Activated CD4-positive, alpha-beta T cell treated with anti-CD3 and anti-CD28 coated beads, Interleukin-2, amount 10 ng/mL, durations not matched to agents 24 days and 14 days (primary cell): ENCODE measurements around the gene ZNF154. TPM values are rescaled to one million over a fixed set of nuclear protein-coding genes. Genes with fewer than 3 reads are reported as not detected.

Experiments used
- DNase-seq: peaks from one replicate; pipeline ENCODE4 v3.0.0; 2022
- H3K27ac Mint-ChIP-seq: one replicate; pipeline ENCODE4 v1.8.0; 2022; ENCODE audit warnings: mild to moderate bottlenecking, mixed read lengths
- H3K27me3 Mint-ChIP-seq: one replicate; pipeline ENCODE4 v1.8.0; 2022; ENCODE audit warnings: mixed read lengths
- H3K36me3 Mint-ChIP-seq: one replicate; pipeline ENCODE4 v1.8.0; 2022; ENCODE audit warnings: low read depth, mild to moderate bottlenecking, mixed read lengths
- H3K4me1 Mint-ChIP-seq: one replicate; pipeline ENCODE4 v1.8.0; 2021; ENCODE audit warnings: mixed read lengths
- H3K4me3 Mint-ChIP-seq: one replicate; pipeline ENCODE4 v1.8.0; 2022; ENCODE audit warnings: mild to moderate bottlenecking, moderate library complexity, mixed read lengths
- H3K9me3 Mint-ChIP-seq: one replicate; pipeline ENCODE4 v1.8.0; 2021; ENCODE audit warnings: mixed read lengths
- intact Hi-C: fragments of 100-400 bp; cut with micrococcal nuclease; formaldehyde crosslinking; loops from one replicate; pipeline ENCODE4 v1.15.1; 2023
- total RNA-seq: library from RNA; stranded (reverse); gene quantifications from 2 replicates; pipeline ENCODE4 v1.2.3, GENCODE V29; 2022

ZNF154 gene
- total RNA-seq, 1 donor from 2014 or later = 3.9 TPM

GRCh38 chr19:57709616-57710015 lies 612 bp upstream of the ZNF154 start:
- intact Hi-C loops = no loop called here
- no peak overlapping the region for H3K27ac Mint-ChIP-seq
- H3K9me3 Mint-ChIP-seq = peaks cover 47% of the 10 kb centered on the region
- H3K27me3 Mint-ChIP-seq = peaks cover 2% of the 10 kb centered on the region
- H3K4me3 Mint-ChIP-seq = peak overlapping the region; percentile 93
- no peak for DNase-seq
- H3K4me1 Mint-ChIP-seq = peaks cover 14% of the 10 kb centered on the region
- H3K36me3 Mint-ChIP-seq = peaks cover 33% of the 10 kb centered on the region

GRCh38 chr19:57706346-57706745 lies 2.7 kb downstream of the ZNF154 start:
- Mint-ChIP-seq H3K4me1 (peaks cover 14% of the 10 kb centered on the region), H3K9me3 (peaks cover 42% of the 10 kb centered on the region), H3K4me3 (no peak overlapping the region), H3K27ac (no peak overlapping the region), H3K36me3 (peaks cover 62% of the 10 kb centered on the region), H3K27me3 (peaks cover 2% of the 10 kb centered on the region)
- no peak for DNase-seq
- intact Hi-C loops = no loop called here

GRCh38 chr19:57701625-57702024 lies 7.4 kb downstream of the ZNF154 start:
- no peak for DNase-seq
- peaks cover 83% of the 10 kb centered on the region for H3K36me3 Mint-ChIP-seq
- no peaks in the 10 kb centered on the region for H3K4me1 Mint-ChIP-seq
- H3K27ac Mint-ChIP-seq = no peak overlapping the region
- peaks cover 53% of the 10 kb centered on the region for H3K9me3 Mint-ChIP-seq
- intact Hi-C loops = no loop called here
- H3K27me3 Mint-ChIP-seq = no peaks in the 10 kb centered on the region
- H3K4me3 Mint-ChIP-seq = no peak overlapping the region

GRCh38 chr19:57689750-57690149 lies 19.3 kb downstream of the ZNF154 start:
- no peak for DNase-seq
- Mint-ChIP-seq H3K36me3 (peaks cover 84% of the 10 kb centered on the region), H3K27ac (no peak overlapping the region), H3K4me1 (no peaks in the 10 kb centered on the region), H3K9me3 (peaks cover 30% of the 10 kb centered on the region), H3K4me3 (no peak overlapping the region), H3K27me3 (no peaks in the 10 kb centered on the region)
- intact Hi-C loops = no loop called here

GRCh38 chr19:57688011-57688763 lies 20.8 kb downstream of the ZNF154 start:
- Mint-ChIP-seq H3K9me3 (peaks cover 35% of the 10 kb centered on the region), H3K36me3 (peaks cover 85% of the 10 kb centered on the region), H3K4me3 (no peak overlapping the region), H3K4me1 (peaks cover 7% of the 10 kb centered on the region), H3K27ac (no peak overlapping the region), H3K27me3 (no peaks in the 10 kb centered on the region)
- intact Hi-C loops = no loop called here
- DNase-seq = no peak

GRCh38 chr19:57687363-57688010 lies 21.5 kb downstream of the ZNF154 start:
- H3K27me3 Mint-ChIP-seq = no peaks in the 10 kb centered on the region
- H3K4me3 Mint-ChIP-seq = no peak overlapping the region
- intact Hi-C loops = no loop called here
- H3K27ac Mint-ChIP-seq = no peak overlapping the region
- H3K36me3 Mint-ChIP-seq = peaks cover 86% of the 10 kb centered on the region
- DNase-seq = no peak
- H3K4me1 Mint-ChIP-seq = peaks cover 14% of the 10 kb centered on the region
- H3K9me3 Mint-ChIP-seq = peaks cover 42% of the 10 kb centered on the region

GRCh38 chr19:57686727-57687126 lies 22.3 kb downstream of the ZNF154 start:
- Mint-ChIP-seq H3K27ac (no peak overlapping the region), H3K27me3 (no peaks in the 10 kb centered on the region), H3K36me3 (peaks cover 92% of the 10 kb centered on the region), H3K9me3 (peaks cover 50% of the 10 kb centered on the region), H3K4me1 (peaks cover 20% of the 10 kb centered on the region), H3K4me3 (no peak overlapping the region)
- intact Hi-C loops = no loop called here
- no peak for DNase-seq

- intact Hi-C loops = loop anchor here (5.0 kb wide), 1 partner anchor 70 kb away; the partner anchor contains the start of gene ZNF134
- no peak for DNase-seq
- Mint-ChIP-seq H3K36me3 (peaks cover 61% of the 10 kb centered on the region), H3K4me1 (peaks cover 22% of the 10 kb centered on the region), H3K4me3 (peak overlapping the region; percentile 96), H3K27ac (peak overlapping the region; percentile 93), H3K27me3 (no peaks in the 10 kb centered on the region), H3K9me3 (peaks cover 58% of the 10 kb centered on the region)
Observed at GRCh38 chr19:57682226-57682766, 26.7 kb downstream of the ZNF154 start.

- DNase-seq = no peak
- Mint-ChIP-seq H3K4me3 (no peak overlapping the region), H3K4me1 (no peaks in the 10 kb centered on the region), H3K27ac (no peak overlapping the region), H3K9me3 (peaks cover 26% of the 10 kb centered on the region), H3K36me3 (peaks cover 2% of the 10 kb centered on the region), H3K27me3 (no peaks in the 10 kb centered on the region)
- intact Hi-C loops = no loop called here
Observed at GRCh38 chr19:57675881-57676280, 33.1 kb downstream of the ZNF154 start.

- no peak for DNase-seq
- Mint-ChIP-seq H3K4me1 (no peaks in the 10 kb centered on the region), H3K4me3 (no peak overlapping the region), H3K27me3 (no peaks in the 10 kb centered on the region), H3K9me3 (peaks cover 17% of the 10 kb centered on the region), H3K27ac (no peak overlapping the region), H3K36me3 (no peaks in the 10 kb centered on the region)
- intact Hi-C loops = no loop called here
Observed at GRCh38 chr19:57672466-57672865, 36.5 kb downstream of the ZNF154 start.

- peaks cover 17% of the 10 kb centered on the region for H3K9me3 Mint-ChIP-seq
Observed at GRCh38 chr19:57671124-57671895, 37.7 kb downstream of the ZNF154 start.

GRCh38 chr19:57668635-57669034 lies 40.4 kb downstream of the ZNF154 start, which contains the start of gene ZSCAN4:
Gene ZSCAN4, plus strand, starts transcription at chr19:57668935. Its CDS starts 7,211 bp downstream, at chr19:57676146.
- peaks cover 13% of the 10 kb centered on the region for H3K9me3 Mint-ChIP-seq
- peaks cover 3% of the 10 kb centered on the region for H3K4me1 Mint-ChIP-seq
- H3K27ac Mint-ChIP-seq = no peak within 1 kb of the TSS
- H3K4me3 Mint-ChIP-seq = no peak within 1 kb of the TSS
- H3K27me3 Mint-ChIP-seq = peaks cover 8% of the 10 kb centered on the region
- no peak for DNase-seq
- H3K36me3 Mint-ChIP-seq = no peaks in the 10 kb centered on the region
- intact Hi-C loops = no loop called here

More at GRCh38 chr19:57671124-57671895, 37.7 kb downstream of the ZNF154 start:
- intact Hi-C loops = no loop called here
- Mint-ChIP-seq H3K4me3 (no peak overlapping the region), H3K36me3 (no peaks in the 10 kb centered on the region), H3K4me1 (no peaks in the 10 kb centered on the region), H3K27me3 (no peaks in the 10 kb centered on the region), H3K27ac (no peak overlapping the region)
- DNase-seq = no peak

- peaks cover 13% of the 10 kb centered on the region for H3K9me3 Mint-ChIP-seq
- no peaks in the 10 kb centered on the region for H3K36me3 Mint-ChIP-seq
- no peak for DNase-seq
- no peak overlapping the region for H3K4me3 Mint-ChIP-seq
- H3K27me3 Mint-ChIP-seq = peaks cover 8% of the 10 kb centered on the region
- no peak overlapping the region for H3K27ac Mint-ChIP-seq
- intact Hi-C loops = no loop called here
- H3K4me1 Mint-ChIP-seq = peaks cover 3% of the 10 kb centered on the region
Observed at GRCh38 chr19:57667228-57667627, 41.8 kb downstream of the ZNF154 start.
